Stimulated activated CD4-positive, alpha-beta T cell treated with anti-CD3 and anti-CD28 coated beads, Interleukin-12 subunit alpha, Interleukin-12 subunit beta, amount 100 ng/mL, for 24 hours (primary cell): Measurements from ENCODE around the gene KDM4C.

ENCODE experiments used
- DNase-seq, 2 experiments: peaks; one replicate each; pipeline ENCODE4 v3.0.0-alpha.2; 2020; ENCODE audit warnings: low read depth in 2 of 2

The KDM4C gene

DNA sequence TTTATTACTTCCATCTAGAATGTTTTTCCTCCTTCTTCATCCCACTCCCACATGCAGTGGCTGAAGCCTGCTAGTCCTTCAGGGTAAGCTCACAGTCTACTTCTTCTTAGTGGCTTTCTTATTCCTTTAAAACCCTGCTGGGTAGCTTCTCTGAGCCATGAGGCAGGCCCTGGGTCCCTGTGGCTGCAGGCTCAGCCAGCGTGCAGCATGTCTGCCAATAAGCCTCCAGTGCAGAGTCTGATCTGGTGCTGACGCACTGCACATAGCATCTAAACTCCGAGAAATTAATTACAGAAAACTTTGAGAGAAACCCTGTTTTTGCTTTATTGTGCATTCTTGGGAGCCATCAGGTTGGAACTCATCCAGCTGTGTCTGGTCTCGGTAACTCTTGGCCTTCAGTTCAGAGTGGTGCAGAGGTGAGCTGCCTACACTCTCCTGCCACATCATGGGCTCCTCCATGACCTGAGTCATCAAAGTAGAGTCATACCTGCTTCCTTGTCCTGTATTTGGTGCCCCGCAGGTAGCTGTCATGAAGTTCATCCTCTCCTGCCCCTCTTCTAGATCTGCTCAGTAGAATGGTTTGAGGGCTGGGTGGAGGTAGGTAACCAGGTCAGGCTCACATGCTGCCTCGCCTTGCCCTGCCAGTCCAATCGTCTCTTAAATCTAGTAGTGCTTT, 339.4 kb downstream of the KDM4C start:
- no peak for DNase-seq

DNA sequence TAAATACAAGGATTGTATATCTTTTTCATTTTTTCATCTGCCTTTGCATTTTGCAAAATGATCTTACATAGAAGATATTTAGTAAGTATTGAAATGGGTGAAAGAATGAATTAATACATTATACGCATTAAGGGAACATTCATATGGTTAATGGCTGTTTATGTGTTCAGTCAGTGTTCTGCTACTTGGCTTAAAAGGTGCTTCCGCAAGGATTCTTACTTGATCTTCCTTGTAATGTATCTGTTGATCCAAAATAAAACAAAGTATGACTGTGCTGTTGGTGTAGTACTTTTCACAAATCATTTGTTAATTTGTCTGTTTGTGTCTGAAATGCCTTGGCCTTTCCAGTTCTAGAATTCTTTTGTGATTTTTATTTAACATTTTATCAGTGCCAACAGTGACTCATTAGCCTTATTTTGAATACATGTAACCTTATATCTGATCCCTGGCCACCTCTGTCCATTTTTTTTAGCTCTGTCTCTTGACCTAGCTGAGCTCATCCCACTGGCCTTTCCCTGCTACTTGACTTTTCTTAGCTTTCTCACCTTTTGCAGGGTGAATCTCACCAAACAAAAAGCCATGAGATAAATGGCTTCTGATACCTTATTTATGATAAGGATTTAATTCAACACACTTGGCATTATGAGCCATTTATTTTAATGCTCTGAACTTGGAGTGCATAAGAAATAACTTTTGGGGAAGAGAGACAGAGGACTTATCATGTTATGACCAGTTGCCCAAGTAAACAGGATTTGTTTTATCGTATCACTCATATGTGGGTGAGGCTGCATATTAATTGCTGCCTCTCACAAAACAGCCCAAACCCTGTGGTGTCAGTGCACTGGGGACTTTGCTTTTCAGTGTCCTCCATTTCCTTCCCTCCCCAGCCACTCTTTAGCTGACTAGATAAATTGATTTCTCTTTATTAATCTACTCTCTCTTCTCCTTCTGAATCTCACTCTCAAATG, 340.3 kb downstream of the KDM4C start:
- no peak for DNase-seq

- no peak for DNase-seq
Observed at GRCh38 chr9:7103367-7103766, 345.6 kb downstream of the KDM4C start.

DNA sequence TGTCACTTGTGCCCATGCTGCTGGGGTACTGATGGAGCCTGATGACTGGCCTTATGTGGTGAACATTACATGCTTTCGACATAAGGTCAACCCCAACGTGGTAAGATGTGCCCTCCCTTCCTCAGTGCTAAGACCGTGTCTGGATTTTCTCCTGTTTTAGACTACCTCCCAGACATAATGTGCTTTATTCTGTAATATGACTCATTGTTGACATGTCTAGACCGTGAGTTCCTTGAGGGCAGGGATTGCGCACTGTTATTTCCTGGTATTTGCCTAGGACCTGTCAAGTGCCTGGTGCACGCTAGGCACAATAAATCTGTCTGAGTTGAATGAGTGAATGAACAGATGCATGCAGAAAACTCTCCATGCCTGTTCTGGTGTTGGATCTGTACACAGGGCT, 346.0 kb downstream of the KDM4C start:
- no peak for DNase-seq

DNA sequence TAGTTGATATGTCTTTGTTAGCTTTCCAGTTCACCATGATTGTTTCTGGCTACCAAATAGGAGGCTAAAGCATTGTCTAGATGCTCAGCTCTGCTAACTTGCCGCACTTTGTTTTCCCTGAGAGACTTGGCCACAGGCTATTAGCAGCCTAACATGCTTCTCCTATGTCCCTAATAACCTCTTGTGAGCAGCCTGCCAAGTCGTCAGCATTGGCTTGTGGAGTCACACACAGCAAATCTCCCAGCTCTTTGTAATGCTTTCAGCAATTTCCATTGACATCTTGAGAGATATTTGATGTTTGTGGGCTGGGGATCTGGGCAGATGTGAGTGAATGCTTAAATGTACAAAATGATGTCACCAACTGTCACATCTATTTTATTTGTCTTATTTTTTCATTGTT, 346.9 kb downstream of the KDM4C start:
- DNase-seq, result no peak

GRCh38 chr9:7105095-7105494, 347.3 kb downstream of the KDM4C start:
- no peak for DNase-seq

GRCh38 chr9:7108936-7109335, 351.2 kb downstream of the KDM4C start:
- no peak for DNase-seq

DNA sequence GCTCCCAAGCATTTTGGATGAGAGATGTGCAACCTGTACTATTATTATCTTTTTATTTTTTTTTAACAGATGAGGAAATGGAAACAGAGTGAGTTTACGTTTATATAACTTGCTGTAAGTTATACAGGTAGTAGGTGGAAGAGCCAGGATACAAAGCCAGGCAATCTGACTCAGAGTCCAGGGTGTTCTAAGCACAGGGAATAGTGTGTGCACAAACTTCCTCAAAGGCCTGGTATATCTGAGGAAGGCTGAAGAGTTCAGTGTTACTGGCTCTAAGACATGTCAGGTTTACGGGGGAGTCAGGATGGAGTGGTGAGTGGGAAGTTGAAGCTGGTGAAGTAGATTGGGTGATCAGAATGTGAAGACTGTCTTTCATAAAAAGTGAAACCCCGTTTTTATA, 353.6 kb downstream of the KDM4C start:
- no peak for DNase-seq

GRCh38 chr9:7115606-7116005, 357.8 kb downstream of the KDM4C start:
- DNase-seq, result no peak

DNA sequence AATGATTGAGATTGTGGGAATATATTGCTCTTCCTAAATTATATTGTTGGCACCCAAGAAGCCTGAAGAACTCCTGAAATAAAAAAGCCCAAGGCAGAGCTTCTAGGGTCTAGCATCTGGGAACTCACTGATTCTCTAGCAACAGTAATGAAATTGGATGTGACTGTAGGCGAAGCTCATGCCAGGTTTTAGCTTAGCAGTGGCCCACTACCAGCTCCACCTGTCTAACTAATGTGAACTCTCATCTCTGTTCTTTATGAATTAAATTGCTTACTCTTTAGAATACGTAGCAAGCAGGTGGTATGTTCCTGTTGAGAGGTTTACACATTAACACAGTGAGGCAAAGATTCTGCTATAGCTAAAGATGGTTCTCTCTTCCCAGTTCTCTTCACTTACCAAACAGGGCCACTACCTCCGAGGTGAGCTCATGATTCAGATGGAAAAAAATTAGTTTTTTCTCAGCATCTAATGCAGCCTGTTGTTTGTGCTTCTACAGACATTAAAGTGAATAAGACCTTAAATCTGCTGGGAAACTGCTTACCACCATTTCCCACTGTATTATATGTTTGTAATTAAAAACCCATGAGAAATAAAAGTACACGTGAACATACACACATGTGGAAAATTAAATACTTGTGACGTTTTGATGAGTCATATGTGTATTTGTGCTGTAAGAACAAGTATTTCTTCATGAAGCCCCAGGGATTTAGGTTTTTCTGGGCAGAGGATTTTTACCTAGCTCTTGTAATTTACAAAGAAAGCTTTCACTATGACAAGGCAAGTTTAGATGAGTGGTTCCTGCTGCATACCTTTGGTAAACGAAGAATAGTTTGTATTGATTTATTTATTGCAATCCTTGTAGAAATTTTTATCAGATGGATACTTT, 360.1 kb downstream of the KDM4C start:
- no peak for DNase-seq

- no peak for DNase-seq
Observed at GRCh38 chr9:7118633-7119032, 360.9 kb downstream of the KDM4C start.

DNA sequence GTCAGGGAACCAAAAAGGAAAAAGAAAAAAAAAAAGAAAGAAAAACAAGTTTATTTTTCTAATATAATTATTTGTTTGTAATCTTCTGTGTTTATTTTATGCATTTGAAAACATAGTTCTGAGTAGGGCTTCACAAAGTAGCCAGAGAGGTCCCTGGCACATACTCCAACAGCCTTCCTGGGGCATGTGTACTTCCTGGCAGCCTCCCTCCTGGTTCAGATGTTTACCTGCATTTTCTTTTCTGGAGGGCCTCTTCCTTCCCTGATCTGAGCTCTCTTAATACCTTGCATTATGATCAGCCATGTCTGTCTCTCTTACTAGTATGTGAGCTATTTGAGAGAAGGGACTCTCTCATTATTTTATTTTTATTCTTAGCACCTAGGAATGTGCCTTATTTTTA, 361.8 kb downstream of the KDM4C start:
- no peak for DNase-seq

DNA sequence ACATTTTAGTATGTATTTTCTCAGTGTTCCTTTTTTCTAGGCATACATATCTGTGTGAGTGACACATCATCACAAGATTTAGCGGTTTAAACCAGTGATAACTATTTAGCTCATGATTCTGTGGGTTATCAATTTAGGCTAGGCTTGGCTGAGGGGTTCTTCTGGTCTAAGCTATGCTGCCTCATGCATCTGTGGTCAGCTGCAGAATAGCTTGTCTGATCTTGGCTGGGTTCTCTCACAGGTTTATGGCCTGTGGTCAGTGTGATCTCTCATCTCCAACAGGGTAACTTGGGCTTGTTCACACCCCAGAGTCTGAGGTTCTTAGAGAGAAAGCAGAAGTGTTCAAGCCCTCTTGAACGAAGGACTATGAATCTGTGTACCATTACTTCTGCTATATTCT, 363.3 kb downstream of the KDM4C start:
- DNase-seq, result no peak

- DNase-seq, result no peak
Observed at GRCh38 chr9:7121664-7122063, 363.9 kb downstream of the KDM4C start.

DNA sequence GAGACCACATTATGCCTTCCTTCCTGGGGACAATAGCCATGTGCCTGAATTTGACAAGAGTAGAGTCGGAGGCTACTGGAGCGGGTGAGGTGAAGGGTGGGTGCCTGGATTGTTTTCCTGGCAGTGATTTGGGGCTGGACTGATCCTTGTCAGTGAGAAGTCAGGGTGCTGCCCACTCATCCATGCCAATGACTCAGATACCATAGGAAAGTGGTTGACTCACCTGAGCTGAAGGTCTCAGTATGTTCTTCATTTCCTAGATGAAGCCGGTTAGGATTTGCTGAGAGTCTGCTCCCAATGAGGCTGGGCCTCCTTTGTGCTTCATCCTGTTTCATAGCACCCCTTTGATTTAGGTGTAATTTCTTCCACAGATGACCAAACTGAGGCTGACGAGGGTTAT, 366.0 kb downstream of the KDM4C start:
- DNase-seq, result no peak

DNA sequence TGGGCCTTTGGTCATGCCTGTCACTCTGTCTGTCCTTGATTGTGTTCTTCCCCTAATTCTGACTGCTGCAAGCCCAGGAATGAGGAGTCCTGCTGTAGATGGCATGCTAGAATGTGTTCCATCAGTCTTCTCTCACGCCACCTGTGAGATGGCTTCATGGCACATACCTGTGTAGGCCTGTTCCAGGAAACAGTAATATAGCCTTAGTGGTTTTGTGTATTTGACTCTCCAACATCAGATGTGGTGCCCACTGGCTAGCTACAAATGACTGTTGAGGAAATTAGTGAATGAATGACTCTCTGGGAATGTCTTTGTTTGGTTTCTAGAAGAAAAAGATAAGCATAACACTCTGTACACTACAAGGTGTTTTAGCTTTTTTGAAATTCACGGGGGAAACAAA, 367.5 kb downstream of the KDM4C start:
- DNase-seq, result no peak

- no peak for DNase-seq
Observed at GRCh38 chr9:7129391-7129790, 371.6 kb downstream of the KDM4C start.

GRCh38 chr9:7130266-7130820, 372.6 kb downstream of the KDM4C start:
- DNase-seq, result no peak

DNA sequence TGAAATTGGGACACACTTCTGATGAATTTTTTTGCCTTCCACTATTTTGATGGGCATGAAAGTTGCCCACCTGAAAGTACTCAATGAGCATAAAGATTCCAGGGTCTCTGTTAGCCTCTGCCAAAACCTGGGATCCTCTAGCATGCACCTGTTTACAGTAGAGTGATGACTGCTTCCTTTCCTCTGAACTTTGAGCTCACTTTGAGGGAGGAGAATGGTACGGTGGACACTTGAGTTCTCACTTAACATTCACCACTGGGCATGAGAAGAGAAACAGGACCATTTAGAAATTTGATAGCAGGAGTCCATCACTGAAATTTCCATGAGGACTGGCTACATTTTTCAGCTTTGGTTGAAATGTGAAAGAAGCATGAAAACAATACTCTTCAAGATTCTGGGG, 374.8 kb downstream of the KDM4C start:
- DNase-seq, result no peak

DNA sequence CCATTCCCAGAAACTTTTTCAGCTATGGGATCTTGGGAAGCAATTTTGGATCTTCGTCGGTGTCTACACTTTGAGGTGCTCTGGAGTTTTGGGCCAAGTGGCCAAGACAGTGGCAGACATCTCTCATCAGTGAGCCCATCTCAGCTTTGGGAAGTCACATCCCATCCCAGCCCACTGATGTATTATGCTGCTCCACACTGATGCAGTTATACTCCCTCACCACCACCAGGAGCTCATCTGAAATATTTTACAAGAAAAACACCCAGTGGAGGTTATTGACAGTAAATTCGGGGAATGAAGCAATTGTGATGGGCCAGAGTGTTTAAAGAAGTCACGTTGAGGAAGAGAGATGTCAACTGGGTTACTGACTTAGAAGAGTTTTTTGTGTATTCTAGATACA, 378.0 kb downstream of the KDM4C start:
- DNase-seq, result no peak

DNA sequence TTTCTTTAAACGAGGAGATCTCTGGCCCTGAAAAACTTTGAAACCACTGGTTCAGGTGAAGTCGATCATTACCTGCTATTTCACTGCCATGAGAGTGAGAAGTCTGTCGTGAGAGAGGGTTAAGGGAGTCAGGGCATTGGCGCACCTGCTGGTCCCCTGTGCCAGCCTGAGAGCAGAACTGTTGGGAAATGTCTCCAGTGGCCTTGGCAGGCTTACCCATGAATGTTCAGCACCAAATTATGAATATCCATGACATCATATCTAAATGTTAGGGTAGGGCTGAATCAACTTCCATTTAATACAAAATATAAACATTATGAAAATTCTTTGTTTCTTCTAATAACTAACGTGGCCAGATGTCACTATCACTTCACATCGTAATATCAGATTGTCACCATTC, 379.3 kb downstream of the KDM4C start:
- no peak for DNase-seq

DNA sequence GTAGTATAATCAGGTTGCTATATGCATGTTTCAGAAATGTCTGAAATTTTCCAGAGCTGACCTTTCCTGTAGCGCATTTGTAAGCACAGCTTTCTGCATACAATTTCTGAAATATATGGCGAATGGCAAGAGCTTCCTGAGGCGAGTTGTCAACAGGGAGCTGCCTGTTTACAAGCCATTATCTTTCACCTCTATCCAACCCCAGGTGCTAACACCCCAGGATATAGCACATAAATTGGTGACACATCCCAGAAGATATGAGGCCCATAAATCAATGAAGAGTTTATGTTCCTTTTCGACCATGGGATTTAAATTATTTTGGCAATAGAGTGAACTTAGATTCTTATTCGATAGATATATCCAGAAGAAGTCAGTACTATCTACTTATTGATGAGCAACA, 379.8 kb downstream of the KDM4C start:
- no peak for DNase-seq
